ENCODE measurements around the gene MUSTN1. TPM values are rescaled to one million over a fixed set of nuclear protein-coding genes. Genes with fewer than 3 reads are reported as not detected.

Gene MUSTN1
- total RNA-seq, 2 experiments from 2014 or later, result 1.3 to 1.9 TPM

- Mint-ChIP-seq H3K9me3 (no peaks in the 10 kb centered on the region), H3K27ac (no peak overlapping the region), H3K36me3 (no peaks in the 10 kb centered on the region), H3K4me1 (no peaks in the 10 kb centered on the region), H3K27me3 (no peaks in the 10 kb centered on the region), H3K4me3 (no peak overlapping the region)
- POLR2A ChIA-PET, result no interaction called here
- no peak for DNase-seq
- no peak for ATAC-seq (ENCODE audit: low read depth)
These were observed 36.3 kb downstream of the MUSTN1 start for GRCh38 chr3:52798376-52798977.

GRCh38 chr3:52796411-52796810 lies 38.4 kb downstream of the MUSTN1 start:
- Mint-ChIP-seq H3K27me3 (no peaks in the 10 kb centered on the region), H3K36me3 (no peaks in the 10 kb centered on the region), H3K9me3 (no peaks in the 10 kb centered on the region), H3K27ac (no peak overlapping the region), H3K4me1 (no peaks in the 10 kb centered on the region), H3K4me3 (no peak overlapping the region)
- POLR2A ChIA-PET, result no interaction called here
- no peak for ATAC-seq (ENCODE audit: low read depth)
- no peak for DNase-seq

- POLR2A ChIA-PET, result no interaction called here
- DNase-seq (no peak), ATAC-seq (ENCODE audit: low read depth) (no peak)
- no peak overlapping the region for H3K27ac Mint-ChIP-seq
- no peaks in the 10 kb centered on the region for H3K9me3 Mint-ChIP-seq
- no peaks in the 10 kb centered on the region for H3K4me1 Mint-ChIP-seq
- no peak overlapping the region for H3K4me3 Mint-ChIP-seq
- no peaks in the 10 kb centered on the region for H3K27me3 Mint-ChIP-seq
- no peaks in the 10 kb centered on the region for H3K36me3 Mint-ChIP-seq
These were observed 39.4 kb downstream of the MUSTN1 start for GRCh38 chr3:52795298-52795900.

- H3K4me3 Mint-ChIP-seq, result no peak within 1 kb of the TSS
- POLR2A ChIA-PET, result no interaction called here
These were observed 40.2 kb downstream of the MUSTN1 start, which contains the start of gene ITIH3 for GRCh38 chr3:52794612-52795099. TSS of gene ITIH3 (plus strand) at chr3:52794796. CDS start at chr3:52794804, 8 bp downstream.

GRCh38 chr3:52793702-52794611 lies 40.9 kb downstream of the MUSTN1 start:
- Mint-ChIP-seq H3K4me3 (no peak overlapping the region), H3K27ac (no peak overlapping the region)

More at GRCh38 chr3:52794612-52795099, 40.2 kb downstream of the MUSTN1 start, which contains the start of gene ITIH3:
- no peak for ATAC-seq (ENCODE audit: low read depth)
- no peaks in the 10 kb centered on the region for H3K4me1 Mint-ChIP-seq
- no peak within 1 kb of the TSS for H3K27ac Mint-ChIP-seq
- DNase-seq, result no peak
- no peaks in the 10 kb centered on the region for H3K9me3 Mint-ChIP-seq
- no peaks in the 10 kb centered on the region for H3K36me3 Mint-ChIP-seq
- H3K27me3 Mint-ChIP-seq, result no peaks in the 10 kb centered on the region

GRCh38 chr3:52792961-52793695 lies 41.7 kb downstream of the MUSTN1 start:
- no peaks in the 10 kb centered on the region for H3K4me1 Mint-ChIP-seq
- no peaks in the 10 kb centered on the region for H3K27me3 Mint-ChIP-seq
- H3K36me3 Mint-ChIP-seq, result no peaks in the 10 kb centered on the region
- no peak overlapping the region for H3K4me3 Mint-ChIP-seq
- H3K27ac Mint-ChIP-seq, result no peak overlapping the region
- H3K9me3 Mint-ChIP-seq, result no peaks in the 10 kb centered on the region
- POLR2A ChIA-PET, result no interaction called here
- ATAC-seq (ENCODE audit: low read depth), result no peak
- no peak for DNase-seq

More at GRCh38 chr3:52793702-52794611, 40.9 kb downstream of the MUSTN1 start:
- ATAC-seq (ENCODE audit: low read depth), result no peak
- Mint-ChIP-seq H3K4me1 (no peaks in the 10 kb centered on the region), H3K9me3 (no peaks in the 10 kb centered on the region), H3K27me3 (no peaks in the 10 kb centered on the region), H3K36me3 (no peaks in the 10 kb centered on the region)
- DNase-seq, result no peak
- POLR2A ChIA-PET, result no interaction called here

- Mint-ChIP-seq H3K4me1 (no peaks in the 10 kb centered on the region), H3K4me3 (no peak overlapping the region), H3K27me3 (no peaks in the 10 kb centered on the region), H3K36me3 (no peaks in the 10 kb centered on the region), H3K9me3 (no peaks in the 10 kb centered on the region), H3K27ac (no peak overlapping the region)
- no peak for DNase-seq
- POLR2A ChIA-PET, result no interaction called here
- ATAC-seq (ENCODE audit: low read depth), result no peak
These were observed 42.4 kb downstream of the MUSTN1 start for GRCh38 chr3:52792413-52792812.

GRCh38 chr3:52791928-52792327 lies 42.9 kb downstream of the MUSTN1 start:
- no peak overlapping the region for H3K27ac Mint-ChIP-seq
- H3K27me3 Mint-ChIP-seq, result no peaks in the 10 kb centered on the region
- ATAC-seq (ENCODE audit: low read depth), result no peak
- no peak for DNase-seq
- H3K4me1 Mint-ChIP-seq, result no peaks in the 10 kb centered on the region
- POLR2A ChIA-PET, result no interaction called here
- no peaks in the 10 kb centered on the region for H3K36me3 Mint-ChIP-seq
- no peak overlapping the region for H3K4me3 Mint-ChIP-seq
- no peaks in the 10 kb centered on the region for H3K9me3 Mint-ChIP-seq

- H3K27ac Mint-ChIP-seq, result no peak overlapping the region
- POLR2A ChIA-PET, result no interaction called here
- ATAC-seq (ENCODE audit: low read depth), result no peak
These were observed 43.5 kb downstream of the MUSTN1 start for GRCh38 chr3:52791366-52791765.

GRCh38 chr3:52790741-52791140 lies 44.1 kb downstream of the MUSTN1 start:
- POLR2A ChIA-PET, result interaction anchor here (0.6 kb wide), 1 partner anchor 292 kb away, joined by 4 read pairs; no protein-coding TSS in a partner anchor
- Mint-ChIP-seq H3K27me3 (no peaks in the 10 kb centered on the region), H3K4me3 (no peak overlapping the region), H3K27ac (no peak overlapping the region), H3K4me1 (no peaks in the 10 kb centered on the region), H3K9me3 (no peaks in the 10 kb centered on the region), H3K36me3 (no peaks in the 10 kb centered on the region)
- no peak for DNase-seq
- no peak for ATAC-seq (ENCODE audit: low read depth)

More at GRCh38 chr3:52791366-52791765, 43.5 kb downstream of the MUSTN1 start:
- no peak for DNase-seq
- H3K4me3 Mint-ChIP-seq, result no peak overlapping the region
- H3K9me3 Mint-ChIP-seq, result no peaks in the 10 kb centered on the region
- no peaks in the 10 kb centered on the region for H3K36me3 Mint-ChIP-seq
- no peaks in the 10 kb centered on the region for H3K27me3 Mint-ChIP-seq
- no peaks in the 10 kb centered on the region for H3K4me1 Mint-ChIP-seq

- POLR2A ChIA-PET, result interaction anchor here (0.6 kb wide), 1 partner anchor 293 kb away, joined by 4 read pairs; no protein-coding TSS in a partner anchor
- no peak for ATAC-seq (ENCODE audit: low read depth)
- Mint-ChIP-seq H3K4me3 (no peak overlapping the region), H3K27ac (no peak overlapping the region), H3K27me3 (no peaks in the 10 kb centered on the region), H3K4me1 (no peaks in the 10 kb centered on the region), H3K36me3 (no peaks in the 10 kb centered on the region), H3K9me3 (no peaks in the 10 kb centered on the region)
- DNase-seq, result no peak
These were observed 44.5 kb downstream of the MUSTN1 start for GRCh38 chr3:52790337-52790736.

- Mint-ChIP-seq H3K27me3 (peaks cover 2% of the 10 kb centered on the region), H3K4me1 (no peaks in the 10 kb centered on the region), H3K36me3 (no peaks in the 10 kb centered on the region), H3K27ac (no peak overlapping the region), H3K9me3 (no peaks in the 10 kb centered on the region), H3K4me3 (no peak overlapping the region)
- POLR2A ChIA-PET, result no interaction called here
- DNase-seq (no peak), ATAC-seq (ENCODE audit: low read depth) (no peak)
These were observed 45.1 kb downstream of the MUSTN1 start for GRCh38 chr3:52789746-52790040.
